GM12878 (cell line): ENCODE results near the gene RBMS3. TPM values are rescaled to one million over a fixed set of nuclear protein-coding genes. Genes with fewer than 3 reads are reported as not detected.

Experiments
- ATAC-seq: fragments of 200-7000 bp; cut with Tn5 transposase; 3 replicates; pipeline ENCODE4 v1.9.1; 2020; ENCODE audit warnings: mild to moderate bottlenecking, moderate library complexity
- BruUV-seq: library from RNA; stranded (reverse); fragments of 400-500 nt; replicated peaks from 2 replicates; lab custom pipeline; 2021; lab: Mats Ljungman, UMichigan
- CTCF ChIA-PET: fragments of 300-600 bp; sonication (Branson Sonifier 250); formaldehyde crosslinking; extraction: SDS; loops from one replicate; lab custom pipeline; 2021; ENCODE audit warnings: inconsistent platforms; lab: Yijun Ruan, JAX
- POLR2A ChIA-PET: fragments of 350-600 bp; formaldehyde crosslinking; extraction: SDS; loops from one replicate; lab custom pipeline; 2021; ENCODE audit warnings: inconsistent platforms; lab: Charles Lee
- RAD21 ChIA-PET: fragments of 300-600 bp; sonication (Branson Sonifier 250); formaldehyde crosslinking; loops from one replicate; lab custom pipeline; 2023; ENCODE audit warnings: antibody characterized with exemption; ENCODE audit not compliant: unreplicated experiment; lab: Charles Lee
- SMC1A ChIA-PET: fragments of 300-600 bp; sonication (Branson Sonifier 250); formaldehyde crosslinking; loops from one replicate; lab custom pipeline; 2023; ENCODE audit not compliant: unreplicated experiment, uncharacterized antibody; lab: Charles Lee
- DNase-seq: peaks from one replicate; pipeline ENCODE4 v3.0.0-alpha.2; 2011; ENCODE audit warnings: low read depth, low spot score
- FAIRE-seq: peaks from 3 replicates; lab custom pipeline; 2011; peaks lifted over from hg19 to GRCh38; lab: Jason Lieb, UNC
- H2AFZ ChIP-seq: 2 replicates; pipeline ENCODE4 v1.6.0; 2011; ENCODE audit warnings: low read depth, low read length, control low read depth; ENCODE audit not compliant: control insufficient read depth
- H3K27ac ChIP-seq: 2 replicates; pipeline ENCODE4 v1.5.1; 2011; ENCODE audit warnings: control low read depth; ENCODE audit not compliant: control insufficient read depth, insufficient read depth
- H3K27me3 ChIP-seq, 2 experiments: replicated peaks in 1 of 2; 2 replicates each; pipeline versions ENCODE4 v1.6.0 to v1.6.1; 2011; ENCODE audit warnings: low read length in 1 of 2; ENCODE audit not compliant: control insufficient read depth in 2 of 2, insufficient read depth in 2 of 2
- H3K36me3 ChIP-seq, 2 experiments: 2 replicates each; pipeline ENCODE4 v1.5.1; 2011; ENCODE audit warnings: low read length in 1 of 2; ENCODE audit not compliant: control insufficient read depth in 2 of 2, insufficient read depth in 2 of 2
- H3K4me1 ChIP-seq: 2 replicates; pipeline ENCODE4 v1.6.1; 2011; ENCODE audit warnings: mild to moderate bottlenecking, low read length, moderate library complexity, mixed read lengths; ENCODE audit not compliant: control insufficient read depth, insufficient read depth
- H3K4me2 ChIP-seq: 2 replicates; pipeline ENCODE4 v1.6.0; 2011; ENCODE audit warnings: control low read depth; ENCODE audit not compliant: control insufficient read depth, insufficient read depth
- H3K4me3 ChIP-seq: fragments of 200-600 bp; sonication (generic); 2 replicates; pipeline ENCODE4 v1.5.1; 2016
- H3K79me2 ChIP-seq: 2 replicates; pipeline ENCODE4 v1.6.0; 2011; ENCODE audit warnings: low read length; ENCODE audit not compliant: control insufficient read depth, insufficient read depth
- H3K9ac ChIP-seq: 2 replicates; pipeline ENCODE4 v1.8.0; 2011; ENCODE audit warnings: low read length, control low read depth, mixed read lengths; ENCODE audit not compliant: control insufficient read depth, insufficient read depth
- H3K9me3 ChIP-seq: replicated peaks from 3 replicates; pipeline ENCODE4 v1.5.1; 2011; ENCODE audit warnings: mild to moderate bottlenecking, low read length; ENCODE audit not compliant: control insufficient read depth, insufficient read depth
- H4K20me1 ChIP-seq: 2 replicates; pipeline ENCODE4 v1.6.0; 2011; ENCODE audit not compliant: control insufficient read depth, insufficient read depth
- CREM ChIP-seq: IDR thresholded peaks from 2 replicates; pipeline ENCODE4 v1.6.1; 2014; ENCODE audit warnings: antibody characterized with exemption, low read depth
- ETV6 ChIP-seq, 2 experiments: fragments of 450-650 bp in 1 of 2; IDR thresholded peaks in 1 of 2; conservative IDR thresholded peaks in 1 of 2; 2 replicates each; pipeline ENCODE4 v1.6.1; 2014; ENCODE audit warnings: antibody characterized with exemption in 1 of 2, borderline replicate concordance in 1 of 2, low read depth in 1 of 2, mild to moderate bottlenecking in 1 of 2, moderate library complexity in 1 of 2
- HDAC6 ChIP-seq: fragments of 200-600 bp; sonication (generic); IDR thresholded peaks from one replicate; pipeline ENCODE4 v1.8.0; 2017; ENCODE audit warnings: antibody characterized with exemption; ENCODE audit not compliant: unreplicated experiment
- KDM1A ChIP-seq: fragments of 200-600 bp; sonication (generic); IDR thresholded peaks from 2 replicates; pipeline ENCODE4 v1.6.1; 2016; ENCODE audit warnings: borderline replicate concordance
- LARP7 ChIP-seq: fragments of 450-650 bp; IDR thresholded peaks from 2 replicates; pipeline ENCODE4 v1.6.1; 2017; ENCODE audit warnings: mild to moderate bottlenecking
- MTA3 ChIP-seq: IDR thresholded peaks from 2 replicates; pipeline ENCODE4 v1.6.1; 2012; ENCODE audit warnings: low read length, inconsistent platforms, borderline replicate concordance
- TARDBP ChIP-seq: IDR thresholded peaks from 2 replicates; pipeline ENCODE4 v1.6.1; 2016; ENCODE audit warnings: borderline replicate concordance
- ZNF207 ChIP-seq: fragments of 450-650 bp; IDR thresholded peaks from 2 replicates; pipeline ENCODE4 v1.6.1; 2014; ENCODE audit warnings: antibody characterized with exemption, mild to moderate bottlenecking, borderline replicate concordance
- WGBS: methylation state at CpG from one replicate; pipeline ENCODE4 v1.1.6; 2016; ENCODE audit warnings: low lambda C conversion rate; ENCODE audit not compliant: insufficient replicate concordance, insufficient coverage; ENCODE audit errors: missing lambda C conversion rate; 5-methylcytosine and 5-hydroxymethylcytosine counted together
- in situ Hi-C: fragments of 300-500 bp; cut with MboI; formaldehyde crosslinking; loops from 9 replicates; pipeline ENCODE4 v1.14.3; 2018; ENCODE audit warnings: mixed read lengths
- intact Hi-C: fragments of 100-400 bp; cut with micrococcal nuclease; formaldehyde crosslinking; loops from one replicate; pipeline ENCODE4 v1.14.2; 2022; ENCODE audit not compliant: unreplicated experiment
- polyA plus RNA-seq, 11 experiments: library from polyadenylated mRNA; depleted of rRNA in 4 of 11; unstranded in 6 of 11; stranded (reverse) in 5 of 11; fragments of >200 nt; fragmentation: Nextera tagmentation in 4 of 11; fragmentation: Illumina TruSeq in 1 of 11; extraction: Ambion mirVana in 4 of 11; extraction: Trizol in 1 of 11; gene quantifications; 1 replicate in 1 of 11; 2 replicates in 10 of 11; pipeline versions ENCODE4 v1.2.1 to v1.2.3, GENCODE V29; 2011 to 2016; ENCODE audit warnings: inconsistent platforms in 2 of 11, missing spikeins in 2 of 11, low read depth in 1 of 11
- total RNA-seq, 4 experiments: library from RNA; depleted of rRNA in 3 of 4; stranded (reverse); fragments of >200 nt in 3 of 4; fragmentation: Illumina TruSeq in 1 of 4; extraction: Trizol in 1 of 4; gene quantifications; 2 replicates each; pipeline versions ENCODE4 v1.2.1 to v1.2.3, GENCODE V29; 2013 to 2021
- TF ChIP-seq, protein P1 (sequence below): fragments of 450-650 bp; formaldehyde crosslinking; IDR thresholded peaks from 2 replicates; pipeline ENCODE4 v1.4.0; 2022; ENCODE audit warnings: mild to moderate bottlenecking, moderate library complexity
- TF ChIP-seq, protein P2 (sequence below): fragments of 450-650 bp; IDR thresholded peaks from 2 replicates; pipeline ENCODE4 v1.6.1; 2017; ENCODE audit warnings: mild to moderate bottlenecking, low read depth, inconsistent platforms; ENCODE audit not compliant: poor library complexity, severe bottlenecking
- TF ChIP-seq, protein P3 (sequence below): fragments of 450-650 bp; IDR thresholded peaks from 2 replicates; pipeline ENCODE4 v1.6.1; 2017; ENCODE audit warnings: mild to moderate bottlenecking, moderate library complexity
- TF ChIP-seq, protein P4 (sequence below): IDR thresholded peaks from 2 replicates; pipeline ENCODE4 v1.6.1; 2011; ENCODE audit warnings: low read depth, low read length, improper control_type of control experiment, borderline replicate concordance

RBMS3 gene
- total and polyA plus RNA-seq, 10 of the 15 experiments (the other 5 are each of a cell fraction or from before 2014, with no cell fraction given), result 0.79 to 4.7 (median 3.1) TPM

DNA sequence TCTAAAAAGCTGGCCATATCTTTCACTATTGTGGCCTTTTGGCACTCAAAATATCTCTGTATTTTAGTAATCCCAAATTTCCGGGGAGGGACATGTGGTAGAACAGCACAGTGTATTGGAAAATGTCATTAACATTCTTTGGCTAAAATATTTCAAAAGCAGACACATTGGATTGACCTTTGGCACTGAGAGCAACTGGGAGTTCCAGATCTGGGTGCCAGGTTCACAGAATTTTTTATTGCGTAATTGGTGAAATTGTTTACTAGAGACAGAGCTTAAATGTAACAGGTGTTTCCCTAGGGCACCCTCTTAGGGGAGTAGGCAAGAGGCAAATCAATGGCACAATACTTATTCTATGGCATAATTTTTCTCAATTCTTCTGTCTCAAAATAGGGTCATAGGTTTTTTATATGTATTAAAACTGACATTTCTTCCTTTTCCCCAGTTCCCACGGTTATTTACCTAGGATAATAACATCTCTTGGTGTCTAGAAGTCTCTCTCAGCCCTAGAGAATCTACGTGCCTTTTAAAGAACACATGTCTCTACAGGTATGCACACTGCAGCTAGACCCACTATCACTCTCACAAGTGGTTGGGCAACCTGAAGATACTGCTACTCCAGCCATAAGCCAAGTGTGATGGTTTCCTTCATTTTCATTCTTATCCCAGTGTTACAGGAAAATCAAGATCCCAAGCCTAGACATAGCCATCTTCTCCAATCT, 10.6 kb downstream of the RBMS3 start:
- CTCF ChIA-PET, result interaction anchor here (1.0 to 1.7 kb wide), 2 partner anchors 10 to 136 kb away, joined by 3 read pairs; partner anchors contain the start of gene RBMS3
- 25% methylated on average over 4 of the region's 4 CpGs for WGBS
- Histone ChIP-seq H2AFZ (no peak overlapping the region), H3K4me1 (no peaks in the 10 kb centered on the region), H3K9ac (no peak overlapping the region), H3K36me3 (no peaks in the 10 kb centered on the region), H3K4me3 (no peak overlapping the region), H3K27me3 (no peaks in the 10 kb centered on the region), H4K20me1 (no peaks in the 10 kb centered on the region), H3K79me2 (peaks cover 2% of the 10 kb centered on the region), H3K9me3 (no peaks in the 10 kb centered on the region; the same call in 2 of the 3 replicates), H3K27ac (no peak overlapping the region), H3K4me2 (no peak overlapping the region)
- FAIRE-seq, result no peak
- POLR2A ChIA-PET, result interaction anchor here (2.0 to 2.8 kb wide), 2 partner anchors 10 to 33 kb away, joined by 6 to 10 read pairs; partner anchors contain the start of gene RBMS3
- SMC1A ChIA-PET, result interaction anchor here (1.6 to 15.7 kb wide), 3 partner anchors 11 to 58 kb away, joined by 4 to 307 read pairs (median 5); no protein-coding TSS in a partner anchor
- RAD21 ChIA-PET, result interaction anchor here (1.2 to 1.5 kb wide), 2 partner anchors 33 to 41 kb away, joined by 3 to 4 read pairs; no protein-coding TSS in a partner anchor
- no peak for ATAC-seq
- BruUV-seq, result no TSS peak
- DNase-seq, result no peak
- intact Hi-C loops, result no loop called here
- in situ Hi-C loops, result no loop called here
- TF ChIP-seq ZNF207 (no peak), TARDBP (no peak), LARP7 (no peak), HDAC6 (no peak), MTA3 (no peak), ETV6 (conservative IDR thresholded peaks at IDR 0.05 in 1 of 2, IDR thresholded peaks at IDR 0.05 in 1 of 2; ENCODE audit: borderline replicate concordance in 1 of 2, low read depth in 1 of 2) (no peak), KDM1A (no peak), CREM (no peak)
- TF ChIP-seq, protein P1, sequence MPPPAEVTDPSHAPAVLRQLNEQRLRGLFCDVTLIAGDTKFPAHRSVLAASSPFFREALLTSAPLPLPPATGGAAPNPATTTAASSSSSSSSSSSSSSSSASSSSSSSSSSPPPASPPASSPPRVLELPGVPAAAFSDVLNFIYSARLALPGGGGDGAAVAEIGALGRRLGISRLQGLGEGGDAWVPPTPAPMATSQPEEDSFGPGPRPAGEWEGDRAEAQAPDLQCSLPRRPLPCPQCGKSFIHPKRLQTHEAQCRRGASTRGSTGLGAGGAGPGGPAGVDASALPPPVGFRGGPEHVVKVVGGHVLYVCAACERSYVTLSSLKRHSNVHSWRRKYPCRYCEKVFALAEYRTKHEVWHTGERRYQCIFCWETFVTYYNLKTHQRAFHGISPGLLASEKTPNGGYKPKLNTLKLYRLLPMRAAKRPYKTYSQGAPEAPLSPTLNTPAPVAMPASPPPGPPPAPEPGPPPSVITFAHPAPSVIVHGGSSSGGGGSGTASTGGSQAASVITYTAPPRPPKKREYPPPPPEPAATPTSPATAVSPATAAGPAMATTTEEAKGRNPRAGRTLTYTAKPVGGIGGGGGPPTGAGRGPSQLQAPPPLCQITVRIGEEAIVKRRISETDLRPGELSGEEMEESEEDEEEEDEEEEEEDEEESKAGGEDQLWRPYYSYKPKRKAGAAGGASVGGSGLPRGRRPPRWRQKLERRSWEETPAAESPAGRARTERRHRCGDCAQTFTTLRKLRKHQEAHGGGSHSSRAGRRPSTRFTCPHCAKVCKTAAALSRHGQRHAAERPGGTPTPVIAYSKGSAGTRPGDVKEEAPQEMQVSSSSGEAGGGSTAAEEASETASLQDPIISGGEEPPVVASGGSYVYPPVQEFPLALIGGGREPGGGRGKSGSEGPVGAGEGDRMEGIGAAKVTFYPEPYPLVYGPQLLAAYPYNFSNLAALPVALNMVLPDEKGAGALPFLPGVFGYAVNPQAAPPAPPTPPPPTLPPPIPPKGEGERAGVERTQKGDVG (CRISPR knock-in tag), result no peak
- TF ChIP-seq, protein P2, sequence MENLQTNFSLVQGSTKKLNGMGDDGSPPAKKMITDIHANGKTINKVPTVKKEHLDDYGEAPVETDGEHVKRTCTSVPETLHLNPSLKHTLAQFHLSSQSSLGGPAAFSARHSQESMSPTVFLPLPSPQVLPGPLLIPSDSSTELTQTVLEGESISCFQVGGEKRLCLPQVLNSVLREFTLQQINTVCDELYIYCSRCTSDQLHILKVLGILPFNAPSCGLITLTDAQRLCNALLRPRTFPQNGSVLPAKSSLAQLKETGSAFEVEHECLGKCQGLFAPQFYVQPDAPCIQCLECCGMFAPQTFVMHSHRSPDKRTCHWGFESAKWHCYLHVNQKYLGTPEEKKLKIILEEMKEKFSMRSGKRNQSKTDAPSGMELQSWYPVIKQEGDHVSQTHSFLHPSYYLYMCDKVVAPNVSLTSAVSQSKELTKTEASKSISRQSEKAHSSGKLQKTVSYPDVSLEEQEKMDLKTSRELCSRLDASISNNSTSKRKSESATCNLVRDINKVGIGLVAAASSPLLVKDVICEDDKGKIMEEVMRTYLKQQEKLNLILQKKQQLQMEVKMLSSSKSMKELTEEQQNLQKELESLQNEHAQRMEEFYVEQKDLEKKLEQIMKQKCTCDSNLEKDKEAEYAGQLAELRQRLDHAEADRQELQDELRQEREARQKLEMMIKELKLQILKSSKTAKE, result no peak
- TF ChIP-seq, protein P3, sequence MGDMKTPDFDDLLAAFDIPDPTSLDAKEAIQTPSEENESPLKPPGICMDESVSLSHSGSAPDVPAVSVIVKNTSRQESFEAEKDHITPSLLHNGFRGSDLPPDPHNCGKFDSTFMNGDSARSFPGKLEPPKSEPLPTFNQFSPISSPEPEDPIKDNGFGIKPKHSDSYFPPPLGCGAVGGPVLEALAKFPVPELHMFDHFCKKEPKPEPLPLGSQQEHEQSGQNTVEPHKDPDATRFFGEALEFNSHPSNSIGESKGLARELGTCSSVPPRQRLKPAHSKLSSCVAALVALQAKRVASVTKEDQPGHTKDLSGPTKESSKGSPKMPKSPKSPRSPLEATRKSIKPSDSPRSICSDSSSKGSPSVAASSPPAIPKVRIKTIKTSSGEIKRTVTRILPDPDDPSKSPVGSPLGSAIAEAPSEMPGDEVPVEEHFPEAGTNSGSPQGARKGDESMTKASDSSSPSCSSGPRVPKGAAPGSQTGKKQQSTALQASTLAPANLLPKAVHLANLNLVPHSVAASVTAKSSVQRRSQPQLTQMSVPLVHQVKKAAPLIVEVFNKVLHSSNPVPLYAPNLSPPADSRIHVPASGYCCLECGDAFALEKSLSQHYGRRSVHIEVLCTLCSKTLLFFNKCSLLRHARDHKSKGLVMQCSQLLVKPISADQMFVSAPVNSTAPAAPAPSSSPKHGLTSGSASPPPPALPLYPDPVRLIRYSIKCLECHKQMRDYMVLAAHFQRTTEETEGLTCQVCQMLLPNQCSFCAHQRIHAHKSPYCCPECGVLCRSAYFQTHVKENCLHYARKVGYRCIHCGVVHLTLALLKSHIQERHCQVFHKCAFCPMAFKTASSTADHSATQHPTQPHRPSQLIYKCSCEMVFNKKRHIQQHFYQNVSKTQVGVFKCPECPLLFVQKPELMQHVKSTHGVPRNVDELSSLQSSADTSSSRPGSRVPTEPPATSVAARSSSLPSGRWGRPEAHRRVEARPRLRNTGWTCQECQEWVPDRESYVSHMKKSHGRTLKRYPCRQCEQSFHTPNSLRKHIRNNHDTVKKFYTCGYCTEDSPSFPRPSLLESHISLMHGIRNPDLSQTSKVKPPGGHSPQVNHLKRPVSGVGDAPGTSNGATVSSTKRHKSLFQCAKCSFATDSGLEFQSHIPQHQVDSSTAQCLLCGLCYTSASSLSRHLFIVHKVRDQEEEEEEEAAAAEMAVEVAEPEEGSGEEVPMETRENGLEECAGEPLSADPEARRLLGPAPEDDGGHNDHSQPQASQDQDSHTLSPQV, result no peak
- TF ChIP-seq, protein P4, sequence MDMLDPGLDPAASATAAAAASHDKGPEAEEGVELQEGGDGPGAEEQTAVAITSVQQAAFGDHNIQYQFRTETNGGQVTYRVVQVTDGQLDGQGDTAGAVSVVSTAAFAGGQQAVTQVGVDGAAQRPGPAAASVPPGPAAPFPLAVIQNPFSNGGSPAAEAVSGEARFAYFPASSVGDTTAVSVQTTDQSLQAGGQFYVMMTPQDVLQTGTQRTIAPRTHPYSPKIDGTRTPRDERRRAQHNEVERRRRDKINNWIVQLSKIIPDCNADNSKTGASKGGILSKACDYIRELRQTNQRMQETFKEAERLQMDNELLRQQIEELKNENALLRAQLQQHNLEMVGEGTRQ, result no peak
